Thyroid gland (tissue), 4 donors: ENCODE results near the gene OTUD7B. TPM values are rescaled to one million over a fixed set of nuclear protein-coding genes. Genes with fewer than 3 reads are reported as not detected.
A peak's percentile ranks its signal among the peaks of the same experiment; 100 is the strongest.

Experiments used
- DNase-seq, 2 donors: peaks; one replicate each; pipeline ENCODE4 v3.0.0-alpha.2; 2019
- H3K27ac ChIP-seq, 3 donors: fragments of 200-600 bp; sonication (generic); 1 replicate in 2 of 3; 2 replicates in 1 of 3; pipeline ENCODE4 v1.5.1; 2016 to 2019; ENCODE audit warnings: mild to moderate bottlenecking in 1 of 3, moderate library complexity in 1 of 3
- H3K27me3 ChIP-seq: fragments of 200-600 bp; sonication (generic); one replicate; pipeline ENCODE4 v1.5.1; 2019
- H3K36me3 ChIP-seq, 2 donors: fragments of 200-600 bp; sonication (generic); one replicate each; pipeline ENCODE4 v1.5.1; 2016 to 2019
- H3K4me1 ChIP-seq, 2 donors: fragments of 200-600 bp; sonication (generic); one replicate each; pipeline ENCODE4 v1.5.1; 2017 to 2019
- H3K4me3 ChIP-seq, 3 donors: fragments of 200-600 bp; sonication (generic); replicated peaks in 1 of 3; 1 replicate in 2 of 3; 2 replicates in 1 of 3; pipeline ENCODE4 v1.5.1; 2016; ENCODE audit warnings: mild to moderate bottlenecking in 1 of 3
- H3K9me3 ChIP-seq: fragments of 200-600 bp; sonication (generic); one replicate; pipeline ENCODE4 v1.5.1; 2017
- CTCF ChIP-seq, 6 experiments: fragments of 200-600 bp in 3 of 6; fragments of 450-650 bp in 3 of 6; sonication (generic) in 3 of 6; IDR thresholded peaks; one replicate each; pipeline ENCODE4 v1.5.1; 2016 to 2019; ENCODE audit warnings: antibody characterized with exemption in 6 of 6, mild to moderate bottlenecking in 2 of 6, inconsistent platforms in 1 of 6, moderate library complexity in 1 of 6
- POLR2A ChIP-seq, 2 donors: fragments of 450-650 bp; IDR thresholded peaks; one replicate each; pipeline ENCODE4 v1.6.1; 2017; ENCODE audit warnings: antibody characterized with exemption in 2 of 2, mild to moderate bottlenecking in 2 of 2, moderate library complexity in 1 of 2
- WGBS, 2 donors: methylation state at CpG; one replicate each; pipeline ENCODE4 v1.1.5; 2017; 5-methylcytosine and 5-hydroxymethylcytosine counted together
- intact Hi-C: fragments of 100-400 bp; cut with DNase I; formaldehyde crosslinking; loops from one replicate; pipeline ENCODE4 v1.15.1; 2023
- total RNA-seq, 4 donors: library from RNA; depleted of rRNA; stranded (reverse); fragments of >200 nt; gene quantifications; one replicate each; pipeline ENCODE4 v1.2.3, GENCODE V29; 2016

The OTUD7B gene
- total RNA-seq, 4 donors from 2014 or later, result 15.9 to 39.2 (median 23.2) TPM

DNA sequence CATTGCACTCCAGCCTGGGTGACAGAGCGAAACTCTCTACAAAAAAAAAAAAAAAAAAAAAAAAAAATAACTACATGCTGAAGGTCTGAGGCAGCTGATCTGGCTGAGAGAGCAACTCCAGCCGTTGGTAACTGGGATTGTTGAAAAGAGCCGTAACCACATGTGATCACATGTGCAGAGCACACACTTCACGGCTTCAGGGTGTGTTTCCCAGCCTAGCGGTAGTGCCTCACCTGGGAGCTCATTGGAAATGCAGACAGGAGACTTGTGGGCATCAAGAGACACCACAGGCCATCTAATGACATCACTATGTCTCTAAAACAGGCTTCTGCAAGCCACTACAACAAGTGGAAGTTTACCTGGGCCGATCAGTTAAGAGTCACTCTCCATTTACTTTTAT lies 11.8 kb upstream of the OTUD7B start:
- Histone ChIP-seq H3K9me3 (no peaks in the 10 kb centered on the region), H3K4me3 (no peak overlapping the region), H3K4me1 (no peaks in the 10 kb centered on the region), H3K27me3 (no peaks in the 10 kb centered on the region), H3K27ac (no peak overlapping the region), H3K36me3 (no peaks in the 10 kb centered on the region)
- intact Hi-C loops, result no loop called here
- TF ChIP-seq POLR2A (IDR thresholded peaks at IDR 0.05) (no peak), CTCF (IDR thresholded peaks at IDR 0.05) (peak in 1 of 6 experiments; percentile 4)
- DNase-seq, result peak; percentile 3 to 17
- WGBS, 2 donors, result 68 to 75% methylated on average over 6 of the region's 6 CpGs

- no peak for TF ChIP-seq POLR2A (IDR thresholded peaks at IDR 0.05)
- TF ChIP-seq CTCF (IDR thresholded peaks at IDR 0.05), result no peak
- Histone ChIP-seq H3K27me3 (no peaks in the 10 kb centered on the region), H3K36me3 (no peaks in the 10 kb centered on the region), H3K4me3 (no peak overlapping the region), H3K4me1 (no peaks in the 10 kb centered on the region), H3K9me3 (no peaks in the 10 kb centered on the region), H3K27ac (no peak overlapping the region)
- intact Hi-C loops, result no loop called here
- 69 to 74% methylated on average over 5 of the region's 5 CpGs for WGBS, 2 donors
- DNase-seq, result no peak
These were observed 10.7 kb upstream of the OTUD7B start for GRCh38 chr1:150021191-150021694.

DNA sequence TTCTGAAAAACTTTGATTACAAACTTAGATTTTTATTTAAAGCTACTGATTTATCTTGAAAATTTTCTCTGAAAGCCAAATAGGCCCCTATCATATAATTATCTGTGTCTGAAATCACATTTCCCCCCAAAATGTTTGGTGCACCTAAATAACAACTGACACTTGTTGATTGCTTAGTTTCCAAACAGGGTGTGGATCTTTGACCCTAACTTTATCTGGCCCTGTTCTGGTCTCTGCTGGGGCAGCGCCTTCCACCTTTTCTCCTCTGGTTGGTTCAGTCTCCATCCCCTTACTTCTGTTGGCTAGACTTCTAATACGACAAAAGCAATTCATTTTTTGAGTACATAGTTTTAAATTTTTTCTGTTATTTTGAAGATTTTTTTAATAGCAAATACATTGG lies 10.2 kb upstream of the OTUD7B start:
- Histone ChIP-seq H3K27me3 (no peaks in the 10 kb centered on the region), H3K27ac (no peak overlapping the region), H3K4me3 (no peak overlapping the region), H3K9me3 (no peaks in the 10 kb centered on the region), H3K4me1 (no peaks in the 10 kb centered on the region), H3K36me3 (no peaks in the 10 kb centered on the region)
- intact Hi-C loops, result no loop called here
- DNase-seq, result no peak
- TF ChIP-seq CTCF (IDR thresholded peaks at IDR 0.05), result no peak
- no peak for TF ChIP-seq POLR2A (IDR thresholded peaks at IDR 0.05)
- 93 to 96% methylated on average over 2 of the region's 2 CpGs for WGBS, 2 donors

DNA sequence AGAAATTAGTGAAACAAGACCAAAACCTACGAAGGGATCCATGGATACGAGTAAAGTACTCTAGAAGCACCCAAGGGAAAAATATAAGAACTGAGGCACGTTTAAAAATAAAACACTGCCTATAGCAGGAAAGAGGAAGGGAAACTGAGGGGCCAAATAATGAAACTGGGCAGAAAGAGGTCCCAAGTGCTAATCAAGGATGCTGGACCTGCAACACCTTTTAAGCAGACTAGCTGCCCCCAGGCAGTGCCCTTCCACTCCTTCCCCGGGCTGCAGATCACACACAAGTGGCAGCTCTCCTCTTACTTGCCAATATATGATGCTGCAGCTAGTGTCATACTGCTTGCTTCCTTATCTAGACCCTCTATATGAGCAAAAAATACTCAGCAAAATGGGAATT lies 7.6 kb upstream of the OTUD7B start:
- no peaks in the 10 kb centered on the region for H3K9me3 ChIP-seq
- no peak for DNase-seq
- 77 to 83% methylated on average over 4 of the region's 4 CpGs for WGBS, 2 donors
- H3K36me3 ChIP-seq, result no peaks in the 10 kb centered on the region
- H3K27me3 ChIP-seq, result no peaks in the 10 kb centered on the region
- H3K27ac ChIP-seq, result no peak overlapping the region
- no peak for TF ChIP-seq CTCF (IDR thresholded peaks at IDR 0.05)
- TF ChIP-seq POLR2A (IDR thresholded peaks at IDR 0.05), result no peak
- H3K4me3 ChIP-seq, result no peak overlapping the region
- H3K4me1 ChIP-seq, result no peaks in the 10 kb centered on the region
- intact Hi-C loops, result loop anchor here (10.0 kb wide), 1 partner anchor 53 kb away; no protein-coding TSS in a partner anchor

DNA sequence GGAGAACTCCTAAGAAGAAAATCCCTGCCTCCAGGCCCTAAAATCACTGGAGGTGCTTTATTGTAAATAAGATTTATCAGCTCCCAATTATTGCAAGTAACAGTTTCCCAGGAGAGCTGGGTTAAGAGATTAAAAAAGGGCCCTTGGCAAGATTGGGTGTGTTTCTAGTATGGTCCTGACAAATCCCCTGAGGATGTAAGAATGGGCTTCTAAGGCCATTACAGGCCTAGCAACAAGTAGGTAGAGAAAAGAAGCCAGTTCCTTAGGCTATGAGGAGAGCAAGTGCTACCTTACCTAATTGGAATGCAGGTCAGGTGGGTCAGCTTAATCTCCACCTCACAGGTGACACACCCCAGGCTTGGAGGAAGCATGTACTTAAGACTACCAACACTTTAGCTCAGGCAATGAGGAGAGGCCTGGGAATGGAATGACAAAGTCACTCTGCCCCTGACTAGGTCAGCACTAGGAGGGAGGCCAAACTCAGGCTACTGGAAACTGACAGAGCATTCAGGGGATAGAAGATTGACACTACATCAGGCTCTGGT lies 6.8 kb upstream of the OTUD7B start:
- H3K4me1 ChIP-seq, result no peaks in the 10 kb centered on the region
- H3K27ac ChIP-seq, result no peak overlapping the region
- no peak overlapping the region for H3K4me3 ChIP-seq
- intact Hi-C loops, result loop anchor here (10.0 kb wide), 1 partner anchor 52 kb away; no protein-coding TSS in a partner anchor
- no peaks in the 10 kb centered on the region for H3K36me3 ChIP-seq
- no peaks in the 10 kb centered on the region for H3K9me3 ChIP-seq
- TF ChIP-seq POLR2A (IDR thresholded peaks at IDR 0.05) (no peak), CTCF (IDR thresholded peaks at IDR 0.05) (no peak)
- no peaks in the 10 kb centered on the region for H3K27me3 ChIP-seq
- DNase-seq, result peak in 1 of 2 donors; percentile 10
